ENCODE results near the gene INO80B.
A peak's percentile ranks its signal among the peaks of the same experiment; 100 is the strongest.
"Not testable (repeated sequence)": the region's sequence is repeated elsewhere in the genome, so short reads cannot be mapped to it uniquely, and the experiment has no call there.

The INO80B gene

GRCh38 chr2:74458132-74458937 lies 3.4 kb downstream of the INO80B start, which contains the start of gene WBP1:
Gene WBP1 (plus strand): TSS chr2:74458438. CDS start chr2:74458603, 165 bp downstream.
- H3K27ac ChIP-seq = peak within 1 kb of the TSS; percentile 96

GRCh38 chr2:74458938-74459363 lies 4.1 kb downstream of the INO80B start:
- TF ChIP-seq CTCF (conservative IDR thresholded peaks at IDR 0.05) = no peak
- H3K27ac ChIP-seq = peak overlapping the region; percentile 96

More at GRCh38 chr2:74458132-74458937, 3.4 kb downstream of the INO80B start, which contains the start of gene WBP1:
- no peak for TF ChIP-seq CTCF (conservative IDR thresholded peaks at IDR 0.05)

GRCh38 chr2:74459503-74460118 lies 4.7 kb downstream of the INO80B start:
- H3K27ac ChIP-seq = peak overlapping the region; percentile 96; the same call in 1 of the 2 replicates

GRCh38 chr2:74460187-74460586 lies 5.3 kb downstream of the INO80B start:
- not testable (repeated sequence) for H3K27ac ChIP-seq

GRCh38 chr2:74461187-74462053 lies 6.5 kb downstream of the INO80B start:
- TF ChIP-seq CTCF (conservative IDR thresholded peaks at IDR 0.05) = no peak

GRCh38 chr2:74462054-74462785 lies 7.3 kb downstream of the INO80B start:
- no peak overlapping the region for H3K27ac ChIP-seq
- TF ChIP-seq CTCF (conservative IDR thresholded peaks at IDR 0.05) = no peak

More at GRCh38 chr2:74461187-74462053, 6.5 kb downstream of the INO80B start:
- H3K27ac ChIP-seq = no peak overlapping the region

- TF ChIP-seq CTCF (conservative IDR thresholded peaks at IDR 0.05) = no peak
- no peak overlapping the region for H3K27ac ChIP-seq
Observed at GRCh38 chr2:74462786-74463105, 7.9 kb downstream of the INO80B start.

GRCh38 chr2:74464406-74464805 lies 9.5 kb downstream of the INO80B start:
- H3K27ac ChIP-seq = peak overlapping the region; percentile 82
- TF ChIP-seq CTCF (conservative IDR thresholded peaks at IDR 0.05) = no peak

- H3K27ac ChIP-seq = peak overlapping the region; percentile 97
Observed at GRCh38 chr2:74470742-74471141, 15.9 kb downstream of the INO80B start.
